Smooth muscle cell of the brain vasculature (primary cell): ENCODE measurements around the gene PSMG4.

ENCODE experiments used
- DNase-seq: peaks from one replicate; pipeline ENCODE4 v3.0.0-alpha.2; 2012; ENCODE audit warnings: low read depth, low spot score

The PSMG4 gene

DNA sequence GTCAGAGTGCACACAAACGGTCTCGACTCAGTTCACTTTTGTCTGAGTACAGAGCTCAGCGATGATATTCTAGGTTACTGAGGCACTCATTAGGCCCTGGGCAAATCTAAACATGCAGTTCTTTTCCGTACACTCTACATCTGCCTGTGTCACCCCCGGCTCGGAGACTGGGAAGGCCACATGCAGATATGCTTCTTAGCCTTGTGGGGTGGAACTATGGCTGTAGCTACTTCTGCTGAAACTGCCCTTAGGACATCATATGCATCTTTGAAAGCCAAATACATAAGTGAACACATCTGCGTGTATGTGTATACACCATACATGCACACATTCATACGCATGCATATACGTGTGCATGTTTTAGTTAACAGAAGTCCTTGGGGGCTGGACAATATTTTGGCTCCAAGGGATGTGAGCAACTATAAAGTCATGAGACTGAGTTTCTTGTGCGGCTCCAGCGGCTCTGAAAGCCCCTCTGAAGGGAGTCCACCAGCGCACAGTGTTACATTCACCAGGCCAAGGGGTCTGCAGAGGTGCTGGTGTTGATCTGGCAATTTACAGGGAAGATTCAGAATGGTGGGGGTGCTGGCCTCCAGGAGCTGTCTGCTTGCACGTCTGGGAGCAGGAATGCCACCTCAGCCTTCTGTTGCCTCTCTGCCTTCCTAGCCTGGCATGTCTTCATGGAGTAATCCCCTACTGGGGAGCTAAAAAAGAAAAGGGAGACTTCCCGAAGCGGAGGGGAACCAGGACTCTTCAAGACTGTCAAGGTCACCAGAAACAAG is 31.6 kb downstream of the PSMG4 start:
- no peak for DNase-seq

- DNase-seq, result no peak
These were observed 32.1 kb downstream of the PSMG4 start for GRCh38 chr6:3290931-3291211.

DNA sequence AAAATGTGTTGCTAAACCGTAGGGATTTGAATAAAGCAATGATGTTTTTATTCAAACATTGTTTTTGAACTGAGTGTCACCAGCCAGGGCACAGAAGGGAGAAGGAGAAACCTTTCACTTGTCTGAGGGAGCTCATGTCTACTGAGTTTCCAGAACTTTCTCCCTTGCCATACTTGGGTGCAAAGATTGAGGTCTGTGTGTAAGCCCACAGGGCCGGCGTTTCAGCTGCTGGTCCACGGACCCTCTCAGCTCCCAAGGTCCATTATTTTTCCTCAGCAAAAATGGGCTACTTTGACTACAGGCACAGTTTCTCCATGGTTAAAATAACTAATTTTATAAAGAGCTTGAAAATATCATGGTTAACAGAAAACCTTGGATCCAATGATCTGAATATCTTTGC is 32.6 kb downstream of the PSMG4 start:
- no peak for DNase-seq

DNA sequence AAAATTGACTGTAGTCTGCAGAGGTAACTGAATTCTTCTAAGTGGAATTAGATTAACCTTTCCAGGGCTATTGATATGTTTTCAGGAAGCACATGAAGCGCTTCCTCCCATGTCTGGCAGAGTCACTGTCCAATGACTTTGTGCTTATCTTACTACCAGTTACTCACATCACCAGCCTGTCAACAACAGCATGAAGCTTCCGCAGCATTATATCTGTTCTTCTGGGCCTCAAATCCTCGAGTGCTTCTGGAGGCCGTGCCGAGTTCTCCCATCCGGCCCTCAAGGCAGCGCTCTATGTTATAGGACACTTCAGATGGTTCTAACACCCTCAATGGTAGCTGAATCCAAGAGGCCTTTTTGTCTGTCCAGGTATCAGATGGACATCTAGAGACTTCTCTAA is 33.2 kb downstream of the PSMG4 start:
- no peak for DNase-seq

GRCh38 chr6:3292431-3293197 is 33.9 kb downstream of the PSMG4 start:
- no peak for DNase-seq

DNA sequence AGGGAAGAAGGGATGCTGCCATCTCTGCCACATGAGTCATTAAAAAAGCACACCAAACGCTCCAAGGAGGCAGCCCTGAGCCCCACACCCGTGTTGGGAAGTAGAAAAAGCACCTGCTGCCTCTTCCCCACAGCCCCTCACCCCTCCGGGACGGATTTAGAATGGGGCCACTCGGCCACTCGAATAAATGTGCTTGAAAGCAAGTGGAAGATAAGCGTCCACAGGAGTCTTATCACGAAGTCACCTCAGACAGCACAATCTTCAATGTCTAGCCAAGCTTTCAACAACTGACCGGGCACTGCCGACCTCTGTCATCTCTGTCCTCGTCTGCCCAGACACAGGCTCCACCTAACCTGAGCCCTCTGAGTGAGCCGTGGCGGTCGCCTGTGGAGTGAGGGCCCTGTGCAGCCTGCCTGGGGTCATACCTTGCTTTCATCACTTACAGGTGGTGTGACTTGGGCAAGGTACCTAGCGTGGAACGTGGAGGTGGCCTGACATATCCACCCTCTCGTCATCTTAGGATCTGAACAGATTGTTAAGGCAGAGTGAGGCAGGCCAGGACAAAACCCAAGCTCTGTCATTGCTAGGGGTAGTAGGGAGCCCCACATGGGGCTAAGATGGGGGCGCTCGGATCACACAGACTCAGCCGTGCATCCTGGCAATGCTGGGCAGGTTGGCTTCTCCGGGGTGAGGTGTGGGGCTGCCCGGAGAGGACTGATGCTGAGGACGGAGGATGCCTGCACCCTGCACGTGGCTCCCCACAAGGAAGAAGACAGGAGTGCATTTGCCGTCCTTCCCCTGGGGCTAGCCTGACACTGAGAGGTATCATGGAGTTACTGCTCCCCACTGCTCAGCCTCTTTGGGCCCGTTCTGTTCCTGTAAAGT is 34.8 kb downstream of the PSMG4 start:
- no peak for DNase-seq

GRCh38 chr6:3294396-3294795 is 35.6 kb downstream of the PSMG4 start:
- no peak for DNase-seq

DNA sequence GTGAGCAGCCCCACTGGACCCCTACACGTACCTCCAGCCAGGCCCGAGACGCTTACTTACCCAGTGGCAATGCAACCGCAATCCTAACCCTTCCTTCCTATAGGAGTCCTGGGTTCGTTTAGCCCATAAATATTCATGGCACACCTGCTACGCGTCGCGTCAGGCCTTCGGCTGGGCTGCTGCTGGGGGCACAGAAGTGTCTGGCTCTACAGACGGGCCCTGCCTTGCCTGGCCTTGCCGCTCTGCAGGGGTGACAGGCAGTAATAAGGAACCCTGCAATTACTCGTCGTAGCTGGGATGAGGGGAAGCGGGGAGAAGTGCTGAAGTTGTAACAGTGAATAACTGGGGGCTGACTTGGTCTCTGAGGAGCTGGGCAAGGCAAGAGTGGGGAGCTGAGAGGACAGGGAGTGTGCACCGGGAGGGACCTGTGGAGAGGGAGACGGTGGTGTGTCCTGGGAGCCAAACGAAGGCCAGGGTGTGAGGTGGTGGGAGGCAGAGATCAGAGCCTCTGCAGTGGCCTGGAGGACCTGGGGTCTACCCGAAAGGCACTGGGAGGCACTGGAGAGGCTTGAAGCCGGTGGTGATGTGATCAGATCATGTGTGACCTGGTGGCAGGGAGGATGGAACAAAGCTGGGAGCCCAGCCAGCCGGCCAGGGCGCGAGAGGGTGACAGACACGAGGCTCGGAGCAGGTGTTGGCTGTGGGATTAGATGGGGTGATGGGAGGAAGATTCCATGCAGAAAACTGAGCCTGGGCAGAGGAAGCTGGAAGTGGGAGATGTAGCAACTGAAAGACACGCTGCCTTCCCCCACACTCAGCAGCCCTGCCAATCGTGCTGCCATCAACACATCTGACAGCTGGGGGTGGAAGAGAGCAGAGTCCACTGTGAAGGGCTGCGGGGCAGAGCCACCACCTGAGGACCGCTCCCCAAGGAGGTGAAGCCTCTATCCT is 36.4 kb downstream of the PSMG4 start:
- no peak for DNase-seq

- no peak for DNase-seq
These were observed 37.3 kb downstream of the PSMG4 start for GRCh38 chr6:3296078-3296477.

GRCh38 chr6:3296537-3296936 is 37.8 kb downstream of the PSMG4 start:
- DNase-seq, result no peak

GRCh38 chr6:3297006-3297405 is 38.3 kb downstream of the PSMG4 start:
- DNase-seq, result peak; percentile 88

DNA sequence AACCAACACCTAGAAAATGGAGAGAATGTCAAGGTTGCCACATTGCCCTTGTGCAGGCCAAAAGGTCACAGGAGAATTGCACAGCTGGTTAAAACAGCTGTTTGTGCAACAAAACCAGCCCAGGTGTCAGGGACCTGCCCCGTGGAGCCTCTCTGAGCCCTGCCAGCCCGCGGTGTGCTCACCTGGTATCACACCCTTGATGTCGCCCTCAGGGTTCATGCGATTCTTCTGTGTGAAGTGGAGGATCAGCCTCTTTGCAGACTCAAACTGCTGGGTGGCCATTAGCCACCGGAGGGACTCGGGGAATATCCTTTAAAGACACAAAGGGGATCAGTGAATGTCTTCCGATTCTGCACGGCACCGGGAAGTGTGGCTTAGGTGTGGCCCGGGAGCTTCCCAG is 39.2 kb downstream of the PSMG4 start:
- no peak for DNase-seq

DNA sequence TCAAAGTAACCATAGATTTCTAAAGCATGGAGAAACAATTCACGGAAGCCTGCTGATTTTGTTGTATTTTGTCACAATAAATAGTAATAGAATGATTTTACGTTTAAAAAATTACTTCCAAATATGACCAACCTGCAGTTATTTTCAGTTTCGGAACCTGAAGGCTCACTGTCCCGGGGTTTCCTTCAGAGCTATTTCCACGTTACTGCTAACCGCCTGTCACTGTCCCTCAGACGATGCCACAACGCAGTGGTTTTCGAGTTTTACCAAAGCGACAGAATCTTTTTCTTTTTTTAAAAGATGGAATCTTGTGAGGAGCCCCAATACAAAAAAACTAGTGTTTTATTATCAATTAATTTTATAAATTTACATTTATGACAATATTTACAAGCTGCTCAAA is 40.5 kb downstream of the PSMG4 start:
- no peak for DNase-seq

DNA sequence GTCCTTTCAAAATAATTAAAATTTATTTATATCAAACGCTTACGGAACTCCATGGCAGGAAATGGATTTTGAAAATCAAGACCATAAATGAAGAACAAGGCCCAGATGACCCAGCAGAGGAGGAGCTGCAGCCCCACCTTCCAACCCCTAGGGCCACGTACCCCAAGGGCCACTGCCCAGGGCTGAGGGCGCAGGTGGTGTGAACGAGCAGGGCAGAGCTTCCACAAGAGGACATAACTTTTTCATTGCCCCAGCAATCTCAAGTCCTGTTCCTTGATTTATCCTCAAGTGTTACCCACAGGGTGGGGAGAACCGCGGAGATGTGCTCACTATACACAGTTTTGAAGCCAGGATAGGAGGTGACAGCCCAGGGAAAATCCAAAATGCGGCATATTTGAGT is 42.8 kb downstream of the PSMG4 start:
- DNase-seq, result no peak

- DNase-seq, result no peak
These were observed 45.2 kb downstream of the PSMG4 start for GRCh38 chr6:3303795-3304411.

GRCh38 chr6:3304500-3305215 is 45.9 kb downstream of the PSMG4 start:
- no peak for DNase-seq

GRCh38 chr6:3305216-3305565 is 46.4 kb downstream of the PSMG4 start:
- DNase-seq, result no peak

- DNase-seq, result no peak
These were observed 47.1 kb downstream of the PSMG4 start for GRCh38 chr6:3305831-3306230.

- DNase-seq, result no peak
These were observed 48.1 kb downstream of the PSMG4 start for GRCh38 chr6:3306848-3307247.

- no peak for DNase-seq
These were observed 48.7 kb downstream of the PSMG4 start for GRCh38 chr6:3307436-3307835.
